A673 (cell line): ENCODE results near the gene RELL2. TPM values are rescaled to one million over a fixed set of nuclear protein-coding genes. Genes with fewer than 3 reads are reported as not detected.

Source experiments
- BruUV-seq: library from RNA; stranded (reverse); fragments of 400-500 nt; replicated peaks from 2 replicates; lab custom pipeline; 2021; lab: Mats Ljungman, UMichigan
- CTCF ChIA-PET: fragments of 300-600 bp; sonication (Branson Sonifier 250); formaldehyde crosslinking; loops from one replicate; lab custom pipeline; 2022; ENCODE audit warnings: antibody characterized with exemption; lab: Charles Lee
- POLR2A ChIA-PET: fragments of 300-600 bp; sonication (Branson Sonifier 250); formaldehyde crosslinking; loops from one replicate; lab custom pipeline; 2022; ENCODE audit warnings: antibody characterized with exemption; ENCODE audit not compliant: low non-redundant PET; lab: Charles Lee
- DNase-seq: peaks from one replicate; pipeline ENCODE4 v3.0.0-alpha.2; 2015; ENCODE audit warnings: low spot score
- H3K27ac ChIP-seq: fragments of 200-600 bp; sonication (generic); 2 replicates; pipeline ENCODE4 v1.5.1; 2016; ENCODE audit warnings: mixed run types, low read depth, mild to moderate bottlenecking, mixed read lengths, antibody characterized with exemption, low read length; ENCODE audit not compliant: poor library complexity, severe bottlenecking
- H3K27me3 ChIP-seq: fragments of 200-600 bp; sonication (generic); replicated peaks from 2 replicates; pipeline ENCODE4 v1.6.1; 2017; ENCODE audit warnings: mixed run types, low read depth, mild to moderate bottlenecking, mixed read lengths, antibody characterized with exemption, low read length; ENCODE audit not compliant: insufficient read depth, poor library complexity
- H3K36me3 ChIP-seq: fragments of 200-600 bp; sonication (generic); 2 replicates; pipeline ENCODE4 v1.6.1; 2016; ENCODE audit warnings: mixed run types, mild to moderate bottlenecking, mixed read lengths, antibody characterized with exemption, low read length; ENCODE audit not compliant: insufficient read depth, poor library complexity, severe bottlenecking
- H3K4me1 ChIP-seq: fragments of 200-600 bp; sonication (generic); 2 replicates; pipeline ENCODE4 v1.6.1; 2017; ENCODE audit warnings: mixed run types, mild to moderate bottlenecking, mixed read lengths, antibody characterized with exemption, low read length; ENCODE audit not compliant: insufficient read depth, poor library complexity, severe bottlenecking
- H3K4me3 ChIP-seq: fragments of 200-600 bp; sonication (generic); 2 replicates; pipeline ENCODE4 v1.5.1; 2016; ENCODE audit warnings: low read depth, mixed run types, mild to moderate bottlenecking, mixed read lengths, low read length; ENCODE audit not compliant: poor library complexity, severe bottlenecking
- H3K9me3 ChIP-seq: fragments of 200-600 bp; sonication (generic); 2 replicates; pipeline ENCODE4 v1.6.1; 2016; ENCODE audit warnings: mixed run types, low read depth, mild to moderate bottlenecking, mixed read lengths, antibody characterized with exemption, low read length; ENCODE audit not compliant: poor library complexity, severe bottlenecking
- EZH2 ChIP-seq: fragments of 200-600 bp; sonication (generic); IDR thresholded peaks from 2 replicates; pipeline ENCODE4 v1.6.1; 2017; ENCODE audit warnings: borderline replicate concordance, low read depth, mild to moderate bottlenecking, mixed read lengths, antibody characterized with exemption, low read length; ENCODE audit not compliant: poor library complexity, severe bottlenecking
- intact Hi-C: fragments of 100-400 bp; cut with micrococcal nuclease; formaldehyde crosslinking; loops from one replicate; pipeline ENCODE4 v1.10.0; 2022; ENCODE audit not compliant: unreplicated experiment
- total RNA-seq: library from RNA; stranded (reverse); gene quantifications from 2 replicates; pipeline ENCODE4 v1.2.3, GENCODE V29; 2021
- TF ChIP-seq, protein P1 (sequence below): fragments of 300-800, 200-600 bp; sonication (generic); conservative IDR thresholded peaks from 2 replicates; pipeline ENCODE4 v1.5.1; 2017; ENCODE audit warnings: low read depth, mild to moderate bottlenecking, antibody characterized with exemption, low read length, moderate library complexity, mixed read lengths

RELL2 gene
- total RNA-seq, 1 experiment from 2014 or later = 4.7 TPM

GRCh38 chr5:141628175-141628788, 8.5 kb upstream of the RELL2 start:
- H3K27me3 ChIP-seq = no peaks in the 10 kb centered on the region
- TF ChIP-seq EZH2 = no peak
- TF ChIP-seq, protein P1, sequence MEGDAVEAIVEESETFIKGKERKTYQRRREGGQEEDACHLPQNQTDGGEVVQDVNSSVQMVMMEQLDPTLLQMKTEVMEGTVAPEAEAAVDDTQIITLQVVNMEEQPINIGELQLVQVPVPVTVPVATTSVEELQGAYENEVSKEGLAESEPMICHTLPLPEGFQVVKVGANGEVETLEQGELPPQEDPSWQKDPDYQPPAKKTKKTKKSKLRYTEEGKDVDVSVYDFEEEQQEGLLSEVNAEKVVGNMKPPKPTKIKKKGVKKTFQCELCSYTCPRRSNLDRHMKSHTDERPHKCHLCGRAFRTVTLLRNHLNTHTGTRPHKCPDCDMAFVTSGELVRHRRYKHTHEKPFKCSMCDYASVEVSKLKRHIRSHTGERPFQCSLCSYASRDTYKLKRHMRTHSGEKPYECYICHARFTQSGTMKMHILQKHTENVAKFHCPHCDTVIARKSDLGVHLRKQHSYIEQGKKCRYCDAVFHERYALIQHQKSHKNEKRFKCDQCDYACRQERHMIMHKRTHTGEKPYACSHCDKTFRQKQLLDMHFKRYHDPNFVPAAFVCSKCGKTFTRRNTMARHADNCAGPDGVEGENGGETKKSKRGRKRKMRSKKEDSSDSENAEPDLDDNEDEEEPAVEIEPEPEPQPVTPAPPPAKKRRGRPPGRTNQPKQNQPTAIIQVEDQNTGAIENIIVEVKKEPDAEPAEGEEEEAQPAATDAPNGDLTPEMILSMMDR = no peak
- no peaks in the 10 kb centered on the region for H3K4me1 ChIP-seq
- no peaks in the 10 kb centered on the region for H3K9me3 ChIP-seq
- BruUV-seq = no TSS peak
- CTCF ChIA-PET = interaction anchor here (1.1 kb wide), 1 partner anchor 9 kb away, joined by 3 read pairs; no protein-coding TSS in a partner anchor
- DNase-seq = no peak
- H3K27ac ChIP-seq = no peak overlapping the region
- intact Hi-C loops = no loop called here
- H3K4me3 ChIP-seq = no peak overlapping the region
- H3K36me3 ChIP-seq = peaks cover 66% of the 10 kb centered on the region
- POLR2A ChIA-PET = no interaction called here

GRCh38 chr5:141630570-141631140, 6.1 kb upstream of the RELL2 start:
- TF ChIP-seq, protein P1 = no peak
- no peak for TF ChIP-seq EZH2
- Histone ChIP-seq H3K27me3 (no peaks in the 10 kb centered on the region), H3K4me1 (peaks cover 7% of the 10 kb centered on the region), H3K27ac (no peak overlapping the region), H3K4me3 (no peak overlapping the region), H3K9me3 (no peaks in the 10 kb centered on the region), H3K36me3 (peaks cover 43% of the 10 kb centered on the region)
- DNase-seq = no peak
- CTCF ChIA-PET = no interaction called here
- intact Hi-C loops = no loop called here
- no TSS peak for BruUV-seq
- POLR2A ChIA-PET = no interaction called here

DNA sequence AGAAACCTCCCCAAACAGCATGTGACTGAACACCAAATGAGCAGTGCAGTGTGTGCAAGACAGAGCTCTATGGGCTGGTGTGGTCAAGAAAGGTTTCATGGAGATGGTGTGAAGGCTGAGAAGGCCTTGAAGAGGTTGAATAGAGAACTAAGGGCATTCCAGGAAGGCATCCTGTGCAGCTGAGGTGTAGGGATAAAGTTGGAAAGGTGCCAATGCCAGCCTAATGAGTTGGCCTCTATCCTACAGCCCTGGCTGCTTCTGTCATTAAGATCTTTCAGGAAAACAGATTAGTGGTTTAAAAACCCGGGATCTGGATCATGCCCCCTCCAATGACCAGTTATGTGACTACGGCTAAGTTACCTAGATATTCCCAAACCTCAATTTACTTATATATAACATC, 4.1 kb upstream of the RELL2 start:
- Histone ChIP-seq H3K27me3 (no peaks in the 10 kb centered on the region), H3K4me1 (peaks cover 9% of the 10 kb centered on the region), H3K9me3 (no peaks in the 10 kb centered on the region), H3K4me3 (no peak overlapping the region), H3K36me3 (peaks cover 35% of the 10 kb centered on the region), H3K27ac (no peak overlapping the region)
- intact Hi-C loops = no loop called here
- POLR2A ChIA-PET = no interaction called here
- DNase-seq = no peak
- TF ChIP-seq EZH2 = no peak
- TF ChIP-seq, protein P1 = no peak
- BruUV-seq = no TSS peak
- CTCF ChIA-PET = interaction anchor here (0.8 kb wide), 1 partner anchor 13 kb away, joined by 4 read pairs; no protein-coding TSS in a partner anchor
